Measurements from ENCODE around the gene BCAN. TPM values are rescaled to one million over a fixed set of nuclear protein-coding genes. Genes with fewer than 3 reads are reported as not detected.

Gene BCAN
- total and polyA plus RNA-seq, 2 of the 8 experiments (the other 6 are each of a cell fraction or from before 2014, with no cell fraction given) = 4.5 to 24.0 TPM

- TF ChIP-seq CTCF (IDR thresholded peaks at IDR 0.05; ENCODE audit: control extremely low read depth in 1 of 3, insufficient read depth in 1 of 3, low read depth in 1 of 3, low read length in 3 of 3) = peak; percentile 69 to 84 (median 75)
- TF ChIP-seq E2F6 (IDR thresholded peaks at IDR 0.05) = no peak
- TF ChIP-seq BACH1 (IDR thresholded peaks at IDR 0.05; ENCODE audit: low read length) = peak; percentile 56; the same call in 1 of the 2 replicates
Observed at GRCh38 chr1:156625436-156626078, 16.4 kb upstream of the BCAN start (continued).

All from H1 (cell line).